Breast epithelium (tissue), 3 donors: ENCODE results near the gene KBTBD3.

Source experiments
- CTCF ChIP-seq, 3 donors: fragments of 450-650 bp; IDR thresholded peaks; one replicate each; pipeline ENCODE4 v1.5.1; 2016 to 2017; ENCODE audit warnings: antibody characterized with exemption in 3 of 3, mild to moderate bottlenecking in 3 of 3, moderate library complexity in 3 of 3
- POLR2A ChIP-seq: fragments of 450-650 bp; IDR thresholded peaks from one replicate; pipeline ENCODE4 v1.6.1; 2016; ENCODE audit warnings: antibody characterized with exemption, mild to moderate bottlenecking, moderate library complexity
- POLR2AphosphoS5 ChIP-seq, 3 donors: sonication (generic); formaldehyde crosslinking; IDR thresholded peaks; one replicate each; pipeline ENCODE4 v1.6.1; 2017; ENCODE audit warnings: antibody characterized with exemption in 3 of 3

- TF ChIP-seq CTCF (IDR thresholded peaks at IDR 0.05): no peak
- no peak for TF ChIP-seq POLR2A
- no peak for TF ChIP-seq POLR2AphosphoS5 (IDR thresholded peaks at IDR 0.05)
These were observed 29.5 kb downstream of the KBTBD3 start for GRCh38 chr11:106047631-106048030.
